ENCODE results near the gene PLEKHA6.

PLEKHA6 gene

DNA sequence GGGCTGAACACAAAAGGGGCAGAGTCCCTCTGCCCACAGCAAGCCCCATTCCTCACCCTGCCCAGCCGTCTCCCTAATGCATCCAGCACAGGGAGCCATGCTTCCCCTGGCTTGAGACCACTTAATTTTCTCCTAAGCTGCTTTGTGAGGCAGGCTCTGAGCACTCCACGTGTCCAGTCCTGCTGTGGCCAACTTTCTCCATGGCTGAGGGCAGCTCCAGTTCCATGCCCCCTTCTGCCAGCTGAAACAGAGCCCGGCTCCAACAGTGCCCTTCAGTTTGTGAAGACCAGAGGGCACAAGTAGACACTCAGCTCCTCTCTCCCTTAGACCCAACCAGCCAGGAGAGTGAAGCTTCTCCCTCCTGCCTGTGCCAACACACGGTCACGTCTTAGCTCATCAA lies 33.8 kb downstream of the PLEKHA6 start:
- H3K27me3 ChIP-seq (ENCODE audit: insufficient read depth, low read length, poor library complexity), result no peaks in the 10 kb centered on the region
- H3K79me1 ChIP-seq (ENCODE audit: low read length), result no peaks in the 10 kb centered on the region
- no peak overlapping the region for H3K18ac ChIP-seq (ENCODE audit: low read length)
- no peak overlapping the region for H2BK5ac ChIP-seq (ENCODE audit: low read length)
- no peak overlapping the region for H3K4me3 ChIP-seq (ENCODE audit: low read length)
- no peak overlapping the region for H3K9ac ChIP-seq (ENCODE audit: low read length)
- H2BK15ac ChIP-seq (replicated peaks; ENCODE audit: low read depth), result no peak overlapping the region
- H3K27ac ChIP-seq (ENCODE audit: low read depth, low read length), result no peak overlapping the region
- no peak overlapping the region for H4K5ac ChIP-seq (ENCODE audit: low read length)
- H3K36me3 ChIP-seq (ENCODE audit: control insufficient read depth, insufficient read depth, low read length), result no peaks in the 10 kb centered on the region
- H2AK5ac ChIP-seq (ENCODE audit: low read length), result no peak overlapping the region
- H3K4me2 ChIP-seq (ENCODE audit: low read length), result no peak overlapping the region
- H4K8ac ChIP-seq (ENCODE audit: low read depth, low read length), result no peak overlapping the region
- no peak overlapping the region for H3K23ac ChIP-seq (ENCODE audit: low read length)
- peaks cover 15% of the 10 kb centered on the region for H3K4me1 ChIP-seq (ENCODE audit: control insufficient read depth, low read depth, low read length)
- no peaks in the 10 kb centered on the region for H3K79me2 ChIP-seq (ENCODE audit: control insufficient read depth, insufficient read depth, low read length)
- no peak overlapping the region for H3K56ac ChIP-seq (ENCODE audit: low read length)
- no CpG with 5 or more reads among the region's 5 CpGs for WGBS (ENCODE audit: extremely low coverage, insufficient coverage, low lambda C conversion rate)
- DNase-seq, result no peak
- H2BK120ac ChIP-seq (ENCODE audit: low read depth, low read length), result no peak overlapping the region
- no peak overlapping the region for H3K4ac ChIP-seq (ENCODE audit: low read depth, low read length)

DNA sequence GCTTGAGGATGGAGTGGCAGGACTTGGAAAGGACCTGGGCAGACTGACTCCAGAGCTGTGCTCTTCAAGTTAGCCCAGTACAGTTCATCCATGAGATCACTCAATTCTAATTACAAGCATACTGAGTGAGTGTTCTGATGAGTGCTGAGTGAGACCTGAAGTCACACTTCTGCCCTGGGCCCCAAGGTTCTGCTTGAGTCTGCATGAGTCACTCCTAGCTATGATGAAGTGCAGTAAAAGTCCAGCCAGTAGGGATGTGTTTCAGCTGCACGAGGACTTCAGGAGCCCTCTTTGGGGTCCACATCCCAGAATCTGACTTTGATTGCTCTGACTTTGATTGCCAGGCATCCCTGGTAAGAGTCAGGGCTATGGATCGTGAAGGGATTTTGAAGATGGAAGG lies 35.8 kb downstream of the PLEKHA6 start:
- H4K5ac ChIP-seq (ENCODE audit: low read length), result no peak overlapping the region
- no peak overlapping the region for H3K9ac ChIP-seq (ENCODE audit: low read length)
- H3K79me2 ChIP-seq (ENCODE audit: control insufficient read depth, insufficient read depth, low read length), result no peaks in the 10 kb centered on the region
- no peak overlapping the region for H3K18ac ChIP-seq (ENCODE audit: low read length)
- no peaks in the 10 kb centered on the region for H3K36me3 ChIP-seq (ENCODE audit: control insufficient read depth, insufficient read depth, low read length)
- no peak overlapping the region for H3K4ac ChIP-seq (ENCODE audit: low read depth, low read length)
- no peak for DNase-seq
- no peak overlapping the region for H4K8ac ChIP-seq (ENCODE audit: low read depth, low read length)
- peaks cover 15% of the 10 kb centered on the region for H3K4me1 ChIP-seq (ENCODE audit: control insufficient read depth, low read depth, low read length)
- H2AK5ac ChIP-seq (ENCODE audit: low read length), result peak overlapping the region; percentile 57
- H3K4me2 ChIP-seq (ENCODE audit: low read length), result no peak overlapping the region
- no peak overlapping the region for H3K56ac ChIP-seq (ENCODE audit: low read length)
- H3K79me1 ChIP-seq (ENCODE audit: low read length), result no peaks in the 10 kb centered on the region
- no peak overlapping the region for H2BK15ac ChIP-seq (replicated peaks; ENCODE audit: low read depth)
- H3K27ac ChIP-seq (ENCODE audit: low read depth, low read length), result no peak overlapping the region
- no peak overlapping the region for H3K4me3 ChIP-seq (ENCODE audit: low read length)
- H3K27me3 ChIP-seq (ENCODE audit: insufficient read depth, low read length, poor library complexity), result no peaks in the 10 kb centered on the region
- no peak overlapping the region for H2BK120ac ChIP-seq (ENCODE audit: low read depth, low read length)
- WGBS (ENCODE audit: extremely low coverage, insufficient coverage, low lambda C conversion rate), result no CpG with 5 or more reads among the region's 2 CpGs
- H3K23ac ChIP-seq (ENCODE audit: low read length), result no peak overlapping the region
- no peak overlapping the region for H2BK5ac ChIP-seq (ENCODE audit: low read length)

DNA sequence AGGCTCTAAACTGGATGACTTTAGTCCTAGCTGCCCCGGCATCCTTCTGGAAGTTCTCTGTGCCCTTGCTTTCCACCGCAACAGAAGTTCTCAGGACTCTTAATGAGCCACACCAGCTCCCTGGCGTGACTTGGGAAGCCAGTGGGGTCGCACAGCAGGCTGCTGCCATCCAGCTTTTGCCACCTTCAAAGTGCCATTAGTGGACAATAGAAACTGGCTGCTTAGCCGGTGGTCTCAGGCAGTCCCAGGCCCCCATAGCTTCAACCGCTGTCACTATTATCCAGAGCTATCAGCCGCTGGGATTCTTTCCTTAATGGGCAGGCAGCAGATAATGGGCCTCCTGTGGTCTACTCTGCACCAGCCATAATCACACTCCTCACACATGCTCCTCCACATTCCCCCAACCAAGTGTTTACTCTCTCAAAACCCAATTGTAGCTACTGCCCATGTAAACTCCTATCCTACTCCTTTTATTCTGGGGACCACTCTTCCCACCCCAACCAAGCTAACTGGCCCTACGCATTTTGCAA lies 37.3 kb downstream of the PLEKHA6 start:
- no peak overlapping the region for H3K4me2 ChIP-seq (ENCODE audit: low read length)
- no peak overlapping the region for H2BK15ac ChIP-seq (replicated peaks; ENCODE audit: low read depth)
- peak overlapping the region; percentile 22 for H3K56ac ChIP-seq (ENCODE audit: low read length)
- no peak overlapping the region for H2BK5ac ChIP-seq (ENCODE audit: low read length)
- no peak overlapping the region for H3K9ac ChIP-seq (ENCODE audit: low read length)
- no peaks in the 10 kb centered on the region for H3K27me3 ChIP-seq (ENCODE audit: insufficient read depth, low read length, poor library complexity)
- H2AK5ac ChIP-seq (ENCODE audit: low read length), result no peak overlapping the region
- H3K18ac ChIP-seq (ENCODE audit: low read length), result no peak overlapping the region
- H3K23ac ChIP-seq (ENCODE audit: low read length), result no peak overlapping the region
- no peak overlapping the region for H3K4me3 ChIP-seq (ENCODE audit: low read length)
- H3K27ac ChIP-seq (ENCODE audit: low read depth, low read length), result no peak overlapping the region
- H3K4ac ChIP-seq (ENCODE audit: low read depth, low read length), result no peak overlapping the region
- no peaks in the 10 kb centered on the region for H3K36me3 ChIP-seq (ENCODE audit: control insufficient read depth, insufficient read depth, low read length)
- H3K79me2 ChIP-seq (ENCODE audit: control insufficient read depth, insufficient read depth, low read length), result no peaks in the 10 kb centered on the region
- no CpG with 5 or more reads among the region's 8 CpGs for WGBS (ENCODE audit: extremely low coverage, insufficient coverage, low lambda C conversion rate)
- no peak overlapping the region for H2BK120ac ChIP-seq (ENCODE audit: low read depth, low read length)
- H3K4me1 ChIP-seq (ENCODE audit: control insufficient read depth, low read depth, low read length), result peaks cover 15% of the 10 kb centered on the region
- no peak overlapping the region for H4K8ac ChIP-seq (ENCODE audit: low read depth, low read length)
- H3K79me1 ChIP-seq (ENCODE audit: low read length), result no peaks in the 10 kb centered on the region
- H4K5ac ChIP-seq (ENCODE audit: low read length), result no peak overlapping the region
- DNase-seq, result peak; percentile 81

DNA sequence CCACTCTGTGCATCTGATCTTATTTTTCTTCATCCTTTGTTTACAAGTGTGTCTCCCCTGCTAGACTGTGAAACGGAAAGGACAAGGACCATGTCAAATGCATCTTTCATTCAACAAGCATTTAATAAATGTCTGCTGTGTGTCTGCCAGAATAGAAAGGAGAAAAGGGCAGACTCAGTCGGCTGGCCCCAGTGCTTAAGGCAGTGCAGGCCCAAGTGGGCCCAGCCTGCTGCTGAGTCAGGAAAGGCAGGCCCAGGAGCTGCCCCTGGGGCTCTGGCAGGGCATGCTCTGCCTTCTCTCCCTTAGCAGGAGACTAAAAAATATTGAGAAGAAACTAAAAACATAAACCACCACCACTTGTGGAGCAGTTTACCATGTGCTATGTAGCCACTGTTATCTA lies 38.1 kb downstream of the PLEKHA6 start:
- no peaks in the 10 kb centered on the region for H3K79me1 ChIP-seq (ENCODE audit: low read length)
- peak overlapping the region; percentile 47 for H3K56ac ChIP-seq (ENCODE audit: low read length)
- H2BK15ac ChIP-seq (replicated peaks; ENCODE audit: low read depth), result no peak overlapping the region
- H3K79me2 ChIP-seq (ENCODE audit: control insufficient read depth, insufficient read depth, low read length), result no peaks in the 10 kb centered on the region
- no peak overlapping the region for H3K9ac ChIP-seq (ENCODE audit: low read length)
- no peak overlapping the region for H4K5ac ChIP-seq (ENCODE audit: low read length)
- H3K4me2 ChIP-seq (ENCODE audit: low read length), result no peak overlapping the region
- DNase-seq, result no peak
- H3K27ac ChIP-seq (ENCODE audit: low read depth, low read length), result no peak overlapping the region
- no peak overlapping the region for H3K4ac ChIP-seq (ENCODE audit: low read depth, low read length)
- H3K27me3 ChIP-seq (ENCODE audit: insufficient read depth, low read length, poor library complexity), result no peaks in the 10 kb centered on the region
- no peak overlapping the region for H3K23ac ChIP-seq (ENCODE audit: low read length)
- no peak overlapping the region for H2BK5ac ChIP-seq (ENCODE audit: low read length)
- no CpG with 5 or more reads among the region's 2 CpGs for WGBS (ENCODE audit: extremely low coverage, insufficient coverage, low lambda C conversion rate)
- no peak overlapping the region for H3K18ac ChIP-seq (ENCODE audit: low read length)
- peak overlapping the region; percentile 27 for H2AK5ac ChIP-seq (ENCODE audit: low read length)
- no peak overlapping the region for H3K4me3 ChIP-seq (ENCODE audit: low read length)
- no peak overlapping the region for H4K8ac ChIP-seq (ENCODE audit: low read depth, low read length)
- no peak overlapping the region for H2BK120ac ChIP-seq (ENCODE audit: low read depth, low read length)
- H3K4me1 ChIP-seq (ENCODE audit: control insufficient read depth, low read depth, low read length), result peaks cover 19% of the 10 kb centered on the region
- no peaks in the 10 kb centered on the region for H3K36me3 ChIP-seq (ENCODE audit: control insufficient read depth, insufficient read depth, low read length)

DNA sequence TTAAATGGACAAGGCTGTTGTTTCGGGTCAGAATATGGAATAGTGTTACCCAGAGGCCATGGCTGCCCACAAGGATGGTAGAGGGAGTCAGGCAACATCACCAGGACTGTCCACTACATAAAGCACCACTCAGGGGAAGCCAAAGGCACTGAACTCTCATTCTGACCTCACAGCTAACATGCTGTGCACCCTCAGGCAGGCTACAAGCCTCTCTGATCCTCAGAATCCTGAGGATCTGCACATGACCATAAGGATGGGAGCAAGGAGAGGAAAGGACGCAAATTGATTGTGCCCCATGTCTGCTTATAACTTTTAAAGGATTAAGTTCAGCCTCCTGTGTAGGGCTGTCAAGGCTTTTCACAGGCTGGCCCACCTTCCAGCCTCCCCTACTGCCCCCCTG lies 38.7 kb downstream of the PLEKHA6 start:
- peaks cover 21% of the 10 kb centered on the region for H3K4me1 ChIP-seq (ENCODE audit: control insufficient read depth, low read depth, low read length)
- no peak overlapping the region for H3K9ac ChIP-seq (ENCODE audit: low read length)
- no peak overlapping the region for H4K5ac ChIP-seq (ENCODE audit: low read length)
- no peaks in the 10 kb centered on the region for H3K36me3 ChIP-seq (ENCODE audit: control insufficient read depth, insufficient read depth, low read length)
- H2BK5ac ChIP-seq (ENCODE audit: low read length), result no peak overlapping the region
- H2BK15ac ChIP-seq (replicated peaks; ENCODE audit: low read depth), result no peak overlapping the region
- no peak overlapping the region for H4K8ac ChIP-seq (ENCODE audit: low read depth, low read length)
- H3K79me2 ChIP-seq (ENCODE audit: control insufficient read depth, insufficient read depth, low read length), result no peaks in the 10 kb centered on the region
- H3K4me2 ChIP-seq (ENCODE audit: low read length), result no peak overlapping the region
- no peak for DNase-seq
- H3K27me3 ChIP-seq (ENCODE audit: insufficient read depth, low read length, poor library complexity), result no peaks in the 10 kb centered on the region
- no CpG with 5 or more reads among the region's 2 CpGs for WGBS (ENCODE audit: extremely low coverage, insufficient coverage, low lambda C conversion rate)
- peak overlapping the region; percentile 81 for H2AK5ac ChIP-seq (ENCODE audit: low read length)
- H3K4ac ChIP-seq (ENCODE audit: low read depth, low read length), result no peak overlapping the region
- no peak overlapping the region for H3K23ac ChIP-seq (ENCODE audit: low read length)
- H3K27ac ChIP-seq (ENCODE audit: low read depth, low read length), result no peak overlapping the region
- H3K79me1 ChIP-seq (ENCODE audit: low read length), result no peaks in the 10 kb centered on the region
- H3K56ac ChIP-seq (ENCODE audit: low read length), result peak overlapping the region; percentile 47
- no peak overlapping the region for H2BK120ac ChIP-seq (ENCODE audit: low read depth, low read length)
- no peak overlapping the region for H3K18ac ChIP-seq (ENCODE audit: low read length)
- H3K4me3 ChIP-seq (ENCODE audit: low read length), result no peak overlapping the region

DNA sequence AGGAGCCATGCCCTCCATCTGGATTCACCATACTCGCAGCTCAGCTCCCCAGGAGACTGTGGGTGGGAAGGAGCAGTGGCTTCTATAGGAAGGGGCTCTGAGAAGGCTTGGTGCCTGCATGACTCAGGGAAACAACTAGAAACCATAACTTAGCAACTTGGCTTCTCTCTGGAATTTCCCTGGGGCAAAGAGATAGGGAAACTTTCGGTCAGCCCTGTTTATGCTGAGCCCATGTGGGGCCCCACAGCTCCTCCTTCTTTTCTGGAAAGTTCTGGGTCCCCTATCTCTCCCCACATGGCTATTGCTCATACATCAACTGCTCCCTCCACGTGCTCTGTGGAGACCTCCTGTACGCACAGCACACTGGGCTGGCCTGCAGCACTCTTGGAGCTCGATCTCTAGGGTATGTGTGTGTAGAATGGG lies 39.3 kb downstream of the PLEKHA6 start:
- Histone ChIP-seq H3K56ac (ENCODE audit: low read length) (no peak overlapping the region), H3K4me2 (ENCODE audit: low read length) (no peak overlapping the region), H3K4me1 (ENCODE audit: control insufficient read depth, low read depth, low read length) (peaks cover 21% of the 10 kb centered on the region), H2BK5ac (ENCODE audit: low read length) (no peak overlapping the region), H3K4me3 (ENCODE audit: low read length) (no peak overlapping the region), H2BK15ac (replicated peaks; ENCODE audit: low read depth) (no peak overlapping the region), H2BK120ac (ENCODE audit: low read depth, low read length) (no peak overlapping the region), H3K27ac (ENCODE audit: low read depth, low read length) (no peak overlapping the region), H3K27me3 (ENCODE audit: insufficient read depth, low read length, poor library complexity) (no peaks in the 10 kb centered on the region), H3K9ac (ENCODE audit: low read length) (no peak overlapping the region), H3K18ac (ENCODE audit: low read length) (no peak overlapping the region), H3K4ac (ENCODE audit: low read depth, low read length) (no peak overlapping the region), H3K79me1 (ENCODE audit: low read length) (no peaks in the 10 kb centered on the region), H2AK5ac (ENCODE audit: low read length) (peak overlapping the region; percentile 21), H3K36me3 (ENCODE audit: control insufficient read depth, insufficient read depth, low read length) (no peaks in the 10 kb centered on the region), H4K5ac (ENCODE audit: low read length) (no peak overlapping the region), H4K8ac (ENCODE audit: low read depth, low read length) (no peak overlapping the region), H3K23ac (ENCODE audit: low read length) (no peak overlapping the region), H3K79me2 (ENCODE audit: control insufficient read depth, insufficient read depth, low read length) (no peaks in the 10 kb centered on the region)
- peak; percentile 64 for DNase-seq
- no CpG with 5 or more reads among the region's 5 CpGs for WGBS (ENCODE audit: extremely low coverage, insufficient coverage, low lambda C conversion rate)

All from mesendoderm (in vitro differentiated cells).